GM18873 (cell line): ENCODE data around the gene CD44.

Experiments used
- ATAC-seq: cut with Tn5 transposase; IDR thresholded peaks from one replicate; pipeline ENCODE4 v1.9.1; 2021; ENCODE audit warnings: mild to moderate bottlenecking, moderate library complexity, moderate number of reproducible peaks; ENCODE audit not compliant: unreplicated experiment, low FRiP score

Gene CD44

DNA sequence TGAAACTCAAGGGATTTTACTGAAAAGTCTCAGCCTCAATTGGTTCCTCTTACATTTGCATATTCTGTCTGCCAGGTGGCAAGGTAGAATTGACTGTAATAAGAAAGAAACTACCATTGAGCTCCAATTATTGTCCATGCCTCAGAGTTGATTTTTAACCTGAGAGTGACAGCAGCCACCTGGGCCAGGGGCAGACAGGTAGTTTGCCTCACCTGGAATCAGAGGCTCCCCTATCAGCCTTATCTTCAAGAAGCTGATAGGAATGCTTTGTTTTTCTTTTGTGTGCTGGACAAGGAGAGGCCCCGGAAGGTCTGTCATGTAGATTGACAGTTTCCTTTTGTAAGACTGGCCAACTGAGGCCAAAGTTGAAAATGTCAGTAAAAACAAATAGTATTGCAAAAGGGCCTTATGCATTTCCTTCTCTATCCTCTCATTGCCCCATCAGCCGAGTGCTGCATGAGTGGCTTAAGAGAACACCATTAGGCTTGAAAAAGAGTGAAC lies 34.1 kb downstream of the CD44 start:
- peak; percentile 65 for ATAC-seq

DNA sequence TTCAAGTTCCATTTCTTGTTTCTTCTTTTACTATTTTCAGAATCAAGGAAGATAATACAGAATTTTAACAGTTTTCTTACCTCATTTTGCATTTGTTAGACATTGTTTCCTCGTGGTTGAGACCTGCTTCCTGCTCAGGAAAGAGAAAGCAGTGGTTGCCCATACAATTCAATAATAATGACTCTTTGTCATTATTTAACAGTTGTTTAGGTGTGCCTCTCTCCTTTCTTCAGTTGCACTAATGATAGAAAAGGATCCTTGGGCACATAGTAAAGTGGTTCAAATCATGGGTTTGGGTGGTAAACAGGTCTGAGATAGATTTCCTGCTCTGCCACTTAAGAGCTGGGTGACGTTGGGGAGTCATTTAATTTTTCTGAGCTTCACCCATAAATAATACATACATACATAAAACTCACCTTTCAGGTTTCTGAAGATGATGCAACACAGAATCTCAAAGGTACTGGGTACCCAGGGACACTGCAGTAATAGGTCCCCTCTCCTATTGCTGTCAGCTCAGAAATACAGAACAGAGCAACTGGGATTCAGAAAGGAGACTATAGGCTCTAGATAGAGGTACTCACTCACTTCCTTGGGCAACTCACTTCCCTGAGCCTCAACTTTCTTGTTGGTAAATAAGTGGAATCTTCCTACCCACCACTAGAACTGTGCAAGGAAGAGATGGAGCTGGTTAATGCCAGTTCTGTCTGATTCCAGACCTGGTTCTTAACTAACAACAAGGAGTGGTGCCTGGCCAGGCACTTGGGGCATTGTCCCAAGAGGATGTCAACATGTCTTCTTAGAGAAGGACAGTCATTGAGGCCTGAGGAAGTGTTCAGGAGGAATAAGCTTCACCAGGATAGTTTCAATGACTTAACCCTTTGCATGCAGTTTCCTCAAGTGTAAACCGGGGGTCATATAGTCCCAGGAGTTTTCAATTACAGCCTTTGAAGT lies 34.9 kb downstream of the CD44 start:
- no peak for ATAC-seq

DNA sequence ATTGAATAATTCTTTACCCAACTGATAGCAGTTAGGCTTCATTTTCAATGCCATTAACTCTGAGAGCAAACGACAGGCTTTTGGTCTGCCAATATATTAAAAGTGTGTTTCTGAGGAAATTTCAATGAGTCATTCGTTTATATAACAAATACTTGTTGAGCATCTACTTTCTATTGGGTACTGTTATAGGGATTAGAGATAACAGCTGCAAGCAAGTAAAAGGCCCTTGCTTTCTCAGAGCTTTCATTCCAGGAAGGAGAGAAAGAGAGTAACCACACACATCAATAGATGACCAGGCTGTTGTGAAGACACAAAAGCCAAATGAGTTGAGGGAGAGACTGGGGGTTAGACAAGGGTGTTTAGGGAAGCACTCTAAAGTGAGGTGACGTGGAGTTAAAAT lies 35.7 kb downstream of the CD44 start:
- ATAC-seq, result no peak

DNA sequence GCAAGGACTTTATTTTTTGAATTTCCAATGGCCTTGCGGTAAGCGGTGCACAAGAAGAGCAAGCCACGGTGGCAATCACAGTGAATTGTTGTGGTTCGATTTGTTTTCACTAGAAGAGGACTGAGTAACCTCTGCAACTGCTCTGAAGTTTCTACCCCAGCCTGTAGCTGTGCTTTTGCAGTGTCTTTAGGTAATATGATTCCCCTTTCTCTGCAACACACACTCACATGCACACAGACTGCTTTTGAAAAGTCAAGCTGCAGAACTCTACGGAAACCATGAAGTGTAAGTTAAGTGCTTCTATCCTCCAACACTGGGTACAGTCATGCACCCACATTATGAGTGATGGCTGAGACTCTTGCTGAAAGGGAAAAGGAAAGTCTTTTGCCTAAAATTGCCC lies 38.4 kb downstream of the CD44 start:
- no peak for ATAC-seq

DNA sequence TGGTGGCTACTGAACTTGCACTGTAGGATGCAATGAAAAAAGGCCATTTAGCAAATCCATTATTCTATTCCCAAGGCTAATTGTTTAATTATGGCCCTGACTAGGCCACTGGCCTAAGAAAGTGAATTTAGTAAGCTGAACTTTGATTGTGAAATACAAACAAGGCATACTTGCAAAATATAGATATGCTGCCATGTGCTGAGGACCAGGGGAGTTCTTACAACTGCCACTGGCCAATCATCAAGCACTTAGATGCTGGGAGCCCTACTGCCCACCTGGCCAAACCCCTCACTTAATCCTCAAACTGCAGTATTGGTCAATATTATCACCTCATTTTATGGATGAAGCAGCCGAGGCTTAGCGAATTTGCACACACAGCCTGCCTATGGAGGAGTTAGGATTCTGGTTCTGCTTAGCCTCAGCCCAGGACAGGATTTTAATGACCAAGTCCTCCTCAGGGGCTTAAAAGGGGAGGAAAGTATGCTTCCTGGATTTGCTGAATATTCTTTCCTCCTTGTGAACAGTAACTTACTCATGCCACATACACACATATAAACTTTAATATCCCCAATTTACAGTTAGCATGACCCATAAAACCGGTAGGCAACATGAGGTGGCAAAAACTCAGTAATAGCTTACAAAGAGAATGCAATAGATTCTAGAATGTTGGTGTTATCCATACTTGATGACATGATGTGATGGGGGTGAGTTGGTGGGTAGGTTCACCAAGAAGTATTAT lies 39.3 kb downstream of the CD44 start:
- no peak for ATAC-seq

DNA sequence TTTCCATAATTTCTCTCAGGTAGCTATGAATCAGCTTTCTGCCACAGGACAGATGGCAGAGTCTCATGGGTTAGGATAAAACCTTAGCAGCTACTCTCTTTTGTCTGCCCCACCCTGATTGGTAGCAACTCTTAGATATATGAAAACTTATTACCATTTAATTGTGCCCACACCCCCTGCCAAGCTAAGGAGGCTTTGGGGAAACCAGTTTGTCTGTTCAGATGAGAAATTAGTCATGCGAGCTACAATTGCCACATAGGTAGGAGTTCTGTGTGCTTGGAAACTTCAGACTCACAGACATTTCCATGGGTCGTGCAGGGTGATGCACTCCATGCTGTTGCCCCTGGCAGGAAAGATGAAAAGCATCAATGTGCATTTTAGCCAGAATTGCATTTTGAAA lies 39.9 kb downstream of the CD44 start:
- ATAC-seq, result no peak

DNA sequence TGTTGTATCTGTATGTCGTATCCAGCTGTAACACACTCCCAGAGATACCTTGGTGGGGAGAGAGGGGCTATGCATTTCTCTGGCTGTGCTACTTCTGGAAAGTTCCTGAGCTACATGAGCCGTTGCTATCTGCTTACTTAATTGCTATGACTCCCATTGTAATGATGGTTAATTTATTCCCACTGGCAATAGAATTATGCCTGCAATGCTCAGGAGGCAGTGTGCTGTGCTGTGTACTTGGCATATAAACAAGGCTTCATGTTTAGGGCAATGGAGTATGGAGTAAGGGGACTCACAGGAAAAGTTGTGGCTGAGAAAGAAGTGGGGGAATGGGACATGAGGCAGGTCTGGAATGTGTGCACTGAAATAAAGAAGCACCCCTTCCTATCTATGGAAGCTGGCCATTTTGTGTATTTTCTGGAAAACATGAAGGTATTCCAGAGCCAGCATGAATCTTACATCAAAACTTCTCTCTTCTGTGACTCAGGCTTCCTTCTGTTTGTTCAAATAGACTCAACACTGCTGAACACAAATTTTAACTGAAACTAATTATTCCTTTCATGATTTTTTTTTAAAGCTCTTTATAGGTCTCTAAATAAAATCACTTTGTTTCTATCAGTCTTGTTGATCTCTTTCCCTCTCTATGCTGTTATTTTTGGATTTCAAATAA lies 40.6 kb downstream of the CD44 start:
- ATAC-seq, result no peak

DNA sequence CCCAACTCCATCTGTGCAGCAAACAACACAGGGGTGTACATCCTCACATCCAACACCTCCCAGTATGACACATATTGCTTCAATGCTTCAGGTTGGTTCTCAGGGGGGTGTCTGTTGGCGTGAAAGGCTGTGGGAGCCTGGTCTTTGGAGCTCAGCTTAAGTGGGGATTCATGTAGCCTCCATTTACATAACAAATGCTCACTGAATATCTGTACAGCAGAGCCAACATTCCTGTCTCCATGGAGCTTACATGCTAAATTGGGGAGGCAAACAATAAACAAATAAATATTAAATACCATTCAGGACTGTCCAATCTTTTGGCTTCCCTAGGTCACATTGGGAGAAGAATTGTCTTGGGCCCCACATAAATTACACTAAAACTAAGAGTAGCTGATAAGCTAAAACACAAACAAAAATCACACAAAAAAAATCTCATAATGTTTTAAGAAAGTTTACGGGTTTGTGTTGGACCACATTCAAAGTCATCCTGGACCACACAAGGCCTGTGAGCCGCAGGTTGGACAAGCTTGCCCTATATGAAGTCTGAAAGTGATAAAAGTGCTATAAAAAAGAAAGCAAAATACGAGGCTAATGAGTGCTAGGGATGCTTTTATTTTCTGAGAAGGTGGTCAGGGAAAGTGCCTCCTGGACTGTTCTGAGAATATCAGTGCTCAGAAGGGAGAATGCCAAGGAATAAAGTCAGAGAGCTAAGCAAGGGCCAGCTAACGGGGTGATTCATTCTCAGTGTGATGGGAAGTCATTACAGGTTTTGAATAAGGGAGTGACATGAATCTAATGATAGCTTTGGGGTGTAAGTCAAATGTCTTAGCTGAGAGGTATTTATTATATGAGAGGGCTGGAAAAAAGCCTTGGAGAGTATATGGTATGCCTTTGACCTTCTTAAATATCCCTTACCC lies 41.6 kb downstream of the CD44 start:
- ATAC-seq, result no peak

DNA sequence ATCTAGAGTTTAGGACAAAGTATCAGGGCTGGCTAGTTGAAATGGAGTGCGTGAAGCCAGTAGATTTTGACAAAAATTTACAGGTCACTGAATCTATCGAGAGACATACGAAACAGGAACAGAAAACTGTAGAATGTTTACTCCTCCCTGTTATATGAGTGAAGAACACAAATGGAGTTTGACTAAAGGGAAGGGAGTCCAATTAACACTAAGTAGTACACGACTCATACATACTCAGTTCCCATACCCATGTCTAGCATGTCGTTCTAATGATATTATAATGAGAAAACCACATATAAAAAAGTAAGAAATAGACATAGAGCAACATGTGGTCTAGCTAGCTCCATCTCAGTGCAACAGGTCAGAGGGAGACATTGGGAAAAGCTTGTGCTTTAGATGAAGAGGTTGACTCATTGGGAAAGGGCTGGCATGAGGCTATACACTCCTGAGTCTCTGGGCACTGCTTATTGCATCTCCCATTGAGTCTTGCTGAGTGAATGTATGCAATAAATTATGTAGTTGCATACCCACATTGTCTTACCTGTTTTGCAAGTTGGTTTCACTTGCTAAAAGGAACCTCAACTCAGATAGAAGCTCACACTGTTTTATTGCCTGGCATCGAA lies 43.5 kb downstream of the CD44 start:
- ATAC-seq, result peak; percentile 73

DNA sequence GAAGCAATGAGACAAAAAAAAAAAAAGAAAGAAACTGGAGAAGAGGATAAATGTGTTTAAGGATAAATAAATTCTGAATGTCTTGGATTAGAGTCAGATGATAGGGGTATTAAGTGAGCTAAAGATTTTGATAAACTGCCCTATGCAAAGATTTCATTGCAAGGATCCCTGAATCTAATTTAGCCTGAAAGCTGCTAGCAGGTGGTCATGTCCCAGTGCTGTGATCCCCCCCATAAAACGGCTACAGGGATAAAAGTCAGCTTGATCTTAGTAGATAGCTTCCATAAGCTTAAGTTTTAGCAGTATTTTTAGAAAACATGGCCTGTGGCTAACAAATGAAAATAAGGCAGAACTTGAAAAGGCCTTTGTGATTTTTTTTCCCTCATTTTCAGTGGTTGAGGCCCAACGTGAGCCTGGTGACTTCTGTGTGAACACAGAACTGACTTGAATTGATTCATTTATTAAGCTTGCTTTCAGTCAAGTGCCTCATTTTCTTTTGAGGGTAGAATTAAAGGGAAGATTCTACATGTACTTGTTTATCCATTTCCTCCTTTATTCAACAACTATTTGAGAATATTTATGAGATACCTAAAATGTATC lies 44.5 kb downstream of the CD44 start:
- ATAC-seq, result no peak

DNA sequence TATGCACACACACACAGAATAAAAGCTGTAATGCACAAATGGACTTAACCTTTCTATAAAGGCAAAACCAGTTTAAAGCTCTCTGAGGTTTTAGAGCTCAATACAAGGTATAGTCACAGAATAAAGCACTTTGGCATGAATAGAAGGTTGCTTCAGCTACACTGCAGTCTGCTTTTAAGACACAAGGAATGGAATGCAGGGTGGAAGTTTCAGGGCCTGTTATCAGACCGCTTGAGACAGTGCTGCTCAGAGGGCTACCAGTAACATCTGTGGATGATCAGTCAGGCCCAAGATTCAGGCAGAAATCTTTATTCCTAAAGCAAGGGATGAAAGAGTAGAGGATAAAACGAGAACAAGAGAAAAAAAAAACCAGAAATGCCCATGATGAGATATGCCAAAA lies 46.7 kb downstream of the CD44 start:
- ATAC-seq, result no peak

DNA sequence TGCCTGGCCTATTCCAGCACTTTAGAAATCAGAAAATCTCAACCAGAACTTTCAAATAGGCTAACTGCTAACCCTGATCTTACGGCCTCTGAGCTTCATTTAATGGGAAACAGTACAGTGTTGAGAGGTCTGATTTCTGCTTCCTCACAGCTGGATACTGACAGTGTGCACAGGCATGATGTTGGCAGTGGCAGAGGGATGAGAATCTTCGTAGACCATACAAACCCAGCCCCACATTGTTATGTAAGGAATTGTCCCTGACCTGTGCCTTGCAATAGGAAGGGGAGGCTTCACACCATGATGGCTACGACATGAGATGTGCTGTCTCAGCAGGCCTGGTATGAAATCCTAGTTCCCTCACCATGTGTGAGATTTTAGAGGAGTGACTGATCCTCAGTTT lies 49.0 kb downstream of the CD44 start:
- no peak for ATAC-seq

DNA sequence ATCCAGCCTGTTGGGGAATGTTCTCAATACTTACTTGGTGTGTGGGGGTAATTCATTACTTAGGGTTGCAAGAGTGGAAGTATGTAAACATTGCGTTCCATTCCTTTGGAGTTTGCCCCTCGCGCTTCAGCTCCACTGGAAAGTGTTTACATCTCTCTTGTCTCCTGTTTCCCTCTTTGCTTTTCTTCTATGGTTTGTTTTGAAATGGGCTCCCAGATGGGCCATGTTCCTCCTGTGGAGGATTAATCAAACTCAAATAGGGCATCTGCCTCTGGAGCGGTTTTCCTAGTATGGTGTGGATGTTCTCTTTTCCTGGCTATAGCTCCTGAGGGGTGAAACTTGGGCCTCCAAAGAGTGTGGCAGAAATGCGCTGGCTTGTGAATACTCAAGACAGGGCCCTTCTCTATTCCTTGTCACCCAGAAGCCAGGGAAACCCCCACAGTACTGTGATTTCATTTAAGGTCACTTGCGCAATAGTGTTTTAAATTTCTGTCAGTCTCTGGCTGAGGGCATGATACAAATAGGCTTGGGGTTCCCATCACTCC lies 51.9 kb downstream of the CD44 start:
- no peak for ATAC-seq

DNA sequence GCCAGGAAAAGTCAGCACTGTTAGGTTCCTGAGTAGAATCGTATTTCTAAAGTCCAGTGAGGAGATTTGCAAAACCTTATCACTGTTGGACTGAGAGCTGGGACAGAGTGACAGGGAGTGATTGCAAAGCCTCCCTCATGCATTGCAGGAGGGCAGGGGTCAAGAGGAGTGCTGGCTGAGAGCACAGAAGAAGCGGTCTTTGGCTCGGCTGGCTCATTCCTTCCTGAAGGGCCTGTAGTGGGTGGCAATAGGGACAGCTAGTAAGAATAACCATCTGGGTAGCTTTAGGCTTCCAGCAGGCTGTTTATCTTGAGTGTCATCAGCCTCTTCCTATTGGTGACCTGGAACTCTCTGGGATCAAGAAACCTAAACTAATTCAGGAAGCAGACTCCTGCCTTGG lies 53.4 kb downstream of the CD44 start:
- ATAC-seq, result no peak

DNA sequence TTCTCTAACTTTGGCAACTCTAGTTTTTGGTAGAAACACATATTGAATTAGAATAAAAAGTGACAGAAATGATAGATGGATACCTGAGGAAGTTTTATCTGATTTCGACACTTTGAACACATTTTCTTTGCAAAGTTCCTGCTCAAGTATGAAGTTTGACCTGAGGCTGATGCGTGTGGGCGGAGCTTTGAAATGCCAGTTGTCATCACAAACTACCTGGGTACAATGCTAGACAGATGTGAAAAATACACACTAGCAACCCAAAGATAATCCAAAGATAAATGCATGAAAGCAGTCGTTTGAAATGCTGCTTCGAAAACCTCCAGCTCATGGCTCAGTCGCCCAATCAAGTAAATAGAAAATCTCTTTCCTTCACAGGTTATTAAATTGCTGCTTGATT lies 54.8 kb downstream of the CD44 start:
- ATAC-seq, result no peak

DNA sequence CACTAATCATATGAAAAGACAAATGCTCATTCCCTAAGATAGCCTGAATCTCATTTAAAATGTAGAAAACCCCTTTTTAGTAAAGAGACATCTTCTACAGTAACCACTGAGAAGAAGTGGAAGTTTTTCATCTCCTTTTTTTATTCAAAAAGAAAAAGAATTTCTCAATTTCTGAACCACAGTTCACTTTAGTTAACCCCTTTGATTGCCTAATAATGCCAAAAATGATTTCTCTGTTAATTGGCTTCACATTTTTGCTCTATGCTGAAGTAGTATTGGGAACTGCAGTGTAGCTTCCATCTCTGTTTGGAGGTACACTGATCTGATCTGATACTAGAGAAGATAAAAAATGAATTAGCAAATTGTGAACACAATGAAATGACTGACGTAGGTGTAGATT lies 58.3 kb downstream of the CD44 start:
- ATAC-seq, result no peak

DNA sequence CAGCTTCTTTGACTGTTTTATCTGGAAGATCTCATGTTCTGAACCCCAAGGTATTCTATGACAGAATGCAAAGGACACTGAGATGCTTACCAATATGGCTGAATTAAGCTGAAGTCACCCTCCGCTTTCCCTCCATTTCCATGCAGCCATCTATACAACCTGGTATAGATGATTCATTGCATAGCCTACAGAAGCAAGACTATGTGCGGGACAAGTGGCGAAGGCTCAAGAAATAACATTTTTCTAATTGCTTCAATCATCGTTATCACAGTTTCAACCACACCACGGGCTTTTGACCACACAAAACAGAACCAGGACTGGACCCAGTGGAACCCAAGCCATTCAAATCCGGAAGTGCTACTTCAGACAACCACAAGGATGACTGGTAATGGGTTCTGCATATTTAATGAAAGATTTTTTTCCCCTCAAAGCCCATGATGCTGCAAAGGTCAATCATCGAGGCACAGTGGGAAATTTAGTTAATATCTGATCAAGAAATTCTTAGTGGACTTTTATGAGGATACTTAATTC lies 61.9 kb downstream of the CD44 start:
- ATAC-seq, result no peak

DNA sequence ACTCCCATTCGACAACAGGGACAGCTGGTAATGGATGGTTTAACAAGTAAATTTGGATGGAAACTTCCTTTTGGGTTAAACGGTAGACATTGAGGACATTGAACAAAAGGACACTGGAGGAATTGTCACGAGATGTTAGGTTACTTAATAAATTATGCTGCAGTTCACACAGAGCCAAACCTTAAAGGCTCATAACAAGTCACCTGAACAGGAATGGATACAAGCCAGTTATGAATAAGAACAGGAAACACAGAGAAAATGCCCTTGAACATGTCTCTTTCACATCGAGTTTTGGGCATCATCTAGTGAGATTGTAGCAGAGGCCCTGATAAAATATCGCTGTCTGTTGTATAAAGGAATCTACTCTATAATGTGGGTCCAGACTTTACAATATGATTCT lies 65.6 kb downstream of the CD44 start:
- ATAC-seq, result no peak

DNA sequence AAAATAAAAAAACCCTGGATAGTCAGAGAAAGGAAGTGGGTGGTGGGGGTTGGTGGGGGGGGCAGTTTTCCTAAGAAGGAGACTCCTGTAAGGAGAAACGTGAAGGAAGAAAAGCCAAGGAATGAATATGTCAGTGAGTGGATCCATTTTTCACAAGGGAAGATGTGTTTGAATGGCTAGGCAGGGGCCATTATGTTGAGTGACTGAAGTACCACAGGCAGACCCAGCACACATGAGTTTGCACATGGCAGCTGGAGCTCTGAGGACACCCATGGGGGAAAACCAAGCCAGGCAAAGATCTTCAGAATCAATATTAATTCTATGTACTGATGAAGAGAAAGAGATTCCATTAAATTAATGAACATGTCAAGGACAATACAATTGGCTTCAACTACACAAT lies 67.6 kb downstream of the CD44 start:
- no peak for ATAC-seq
